ENCODE data around the gene PSMD4.
"Not testable (repeated sequence)": the region's sequence is repeated elsewhere in the genome, so short reads cannot be mapped to it uniquely, and the experiment has no call there.

PSMD4 gene

DNA sequence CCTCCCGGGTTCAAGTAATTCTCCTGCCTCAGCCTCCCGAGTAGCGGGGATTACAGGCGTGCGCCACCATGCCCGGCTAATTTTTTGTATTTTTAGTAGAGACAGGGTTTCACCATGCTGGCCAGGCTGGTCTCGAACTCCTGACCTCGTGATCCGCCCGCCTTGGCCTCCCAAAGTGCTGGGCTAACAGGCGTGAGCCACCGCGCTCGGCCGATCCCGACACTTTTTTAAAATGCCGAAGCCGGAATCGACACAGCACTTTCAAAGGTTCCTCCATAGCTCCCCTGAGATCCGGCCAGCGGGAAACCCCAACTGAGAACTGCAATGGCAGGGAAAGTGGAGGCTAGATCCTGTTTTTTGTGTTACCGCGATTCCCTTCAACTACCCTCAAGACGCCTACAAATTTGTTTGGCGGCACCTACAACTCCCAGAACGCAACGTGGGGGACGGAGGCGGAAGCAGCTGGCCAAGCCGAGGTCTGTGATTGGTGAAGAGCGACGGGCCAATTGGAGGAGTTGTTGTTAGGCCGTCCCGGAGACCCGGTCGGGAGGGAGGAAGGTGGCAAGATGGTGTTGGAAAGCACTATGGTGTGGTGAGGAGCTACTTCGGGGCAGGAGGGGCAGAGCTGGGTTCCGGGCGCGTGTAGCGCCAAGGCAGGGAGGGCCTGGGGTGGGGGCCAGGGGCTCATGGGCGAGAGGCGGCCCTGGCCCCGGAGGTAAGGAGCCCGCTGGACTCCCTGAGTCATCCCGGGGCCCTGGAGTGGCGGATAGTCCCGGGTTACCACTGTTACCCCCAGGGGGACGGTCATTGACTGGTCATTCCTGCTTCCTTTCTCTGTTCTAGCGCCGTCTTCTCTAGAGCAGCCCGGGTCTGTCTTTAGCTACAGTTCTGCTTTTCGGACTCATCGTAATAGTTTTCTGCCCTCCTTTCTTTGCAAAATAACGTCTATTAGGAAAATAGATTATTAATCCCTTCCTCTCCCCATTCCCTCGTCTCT is at the start of gene PSMD4:
PSMD4 (plus strand) TSS at position 518 of the 997 bp plus-strand sequence; CDS start at position 567, 49 bp downstream.
- TF ChIP-seq, protein P1, sequence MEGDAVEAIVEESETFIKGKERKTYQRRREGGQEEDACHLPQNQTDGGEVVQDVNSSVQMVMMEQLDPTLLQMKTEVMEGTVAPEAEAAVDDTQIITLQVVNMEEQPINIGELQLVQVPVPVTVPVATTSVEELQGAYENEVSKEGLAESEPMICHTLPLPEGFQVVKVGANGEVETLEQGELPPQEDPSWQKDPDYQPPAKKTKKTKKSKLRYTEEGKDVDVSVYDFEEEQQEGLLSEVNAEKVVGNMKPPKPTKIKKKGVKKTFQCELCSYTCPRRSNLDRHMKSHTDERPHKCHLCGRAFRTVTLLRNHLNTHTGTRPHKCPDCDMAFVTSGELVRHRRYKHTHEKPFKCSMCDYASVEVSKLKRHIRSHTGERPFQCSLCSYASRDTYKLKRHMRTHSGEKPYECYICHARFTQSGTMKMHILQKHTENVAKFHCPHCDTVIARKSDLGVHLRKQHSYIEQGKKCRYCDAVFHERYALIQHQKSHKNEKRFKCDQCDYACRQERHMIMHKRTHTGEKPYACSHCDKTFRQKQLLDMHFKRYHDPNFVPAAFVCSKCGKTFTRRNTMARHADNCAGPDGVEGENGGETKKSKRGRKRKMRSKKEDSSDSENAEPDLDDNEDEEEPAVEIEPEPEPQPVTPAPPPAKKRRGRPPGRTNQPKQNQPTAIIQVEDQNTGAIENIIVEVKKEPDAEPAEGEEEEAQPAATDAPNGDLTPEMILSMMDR (IDR thresholded peaks at IDR 0.05; ENCODE audit: control extremely low read depth, extremely low read depth, low read depth, missing control alignments), result no peak
- POLR2A ChIA-PET, result interaction anchor here (0.9 kb wide), 1 partner anchor 65 kb away, joined by 3 read pairs; the partner anchor contains the start of gene VPS72
- CTCF ChIA-PET, result interaction anchor here (1.0 to 5.5 kb wide), 10 partner anchors 16 to 230 kb away, joined by 3 to 33 read pairs (median 3); no protein-coding TSS in a partner anchor
- peak; percentile 99 for DNase-seq (ENCODE audit: extremely low spot score)

DNA sequence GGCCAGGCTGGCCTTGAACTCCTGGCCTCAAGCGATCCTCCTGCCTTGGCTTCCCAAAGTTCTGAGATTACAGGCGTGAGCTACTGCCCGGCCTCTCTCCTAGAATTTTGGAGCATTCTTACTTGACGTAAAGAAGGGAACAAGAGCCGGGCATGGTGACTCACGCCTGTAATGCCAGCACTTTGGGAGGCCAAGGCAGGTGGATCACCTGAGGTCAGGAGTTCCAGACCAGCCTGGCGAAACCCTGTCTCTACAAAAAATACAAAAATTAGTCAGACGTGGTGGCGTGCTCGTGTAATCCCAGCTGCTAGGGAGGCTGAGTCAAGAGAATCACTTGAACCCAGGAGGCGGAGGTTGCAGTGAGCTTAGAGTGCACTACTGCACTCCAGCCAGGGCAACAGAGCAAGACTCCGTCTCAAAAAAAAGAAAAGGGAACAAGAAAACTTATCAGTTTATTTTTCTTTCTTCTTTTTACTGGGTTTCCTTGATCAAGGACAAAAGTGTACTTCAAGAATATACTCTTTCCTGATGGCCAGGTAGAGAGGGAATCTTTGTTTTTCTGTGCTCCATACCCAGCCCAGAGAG is 49.1 kb upstream of the PSMD4 start:
- CTCF ChIA-PET, result interaction anchor here (1.0 to 1.5 kb wide), 3 partner anchors 9 to 100 kb away, joined by 3 to 4 read pairs (median 3); no protein-coding TSS in a partner anchor
- POLR2A ChIA-PET; DNase-seq (ENCODE audit: extremely low spot score): not testable (repeated sequence)

DNA sequence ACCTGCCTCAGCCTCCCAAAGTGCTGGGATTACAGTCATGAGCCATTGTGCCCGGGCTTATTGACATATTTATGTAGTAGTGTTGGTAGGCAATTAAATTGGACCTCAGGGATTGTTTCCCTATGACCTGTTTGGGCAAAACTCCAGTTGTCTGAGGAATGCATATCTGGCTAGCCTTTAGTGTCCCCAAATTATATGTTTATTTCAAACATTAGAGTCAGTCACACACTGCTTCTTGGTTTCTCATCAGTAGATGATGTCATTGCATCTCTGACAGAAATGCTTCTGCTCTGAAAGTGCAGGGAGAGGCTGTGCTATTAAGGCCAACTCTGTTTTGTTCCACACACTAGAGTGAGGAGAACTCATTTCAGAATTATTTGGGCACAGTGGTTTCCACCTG is 43.7 kb upstream of the PSMD4 start:
- DNase-seq (ENCODE audit: extremely low spot score), result no peak
- ChIA-PET POLR2A (no interaction called here), CTCF (interaction anchor here (1.6 kb wide), 1 partner anchor 24 kb away, joined by 3 read pairs; no protein-coding TSS in a partner anchor)
- TF ChIP-seq, protein P1 (IDR thresholded peaks at IDR 0.05; ENCODE audit: control extremely low read depth, extremely low read depth, low read depth, missing control alignments), result no peak

DNA sequence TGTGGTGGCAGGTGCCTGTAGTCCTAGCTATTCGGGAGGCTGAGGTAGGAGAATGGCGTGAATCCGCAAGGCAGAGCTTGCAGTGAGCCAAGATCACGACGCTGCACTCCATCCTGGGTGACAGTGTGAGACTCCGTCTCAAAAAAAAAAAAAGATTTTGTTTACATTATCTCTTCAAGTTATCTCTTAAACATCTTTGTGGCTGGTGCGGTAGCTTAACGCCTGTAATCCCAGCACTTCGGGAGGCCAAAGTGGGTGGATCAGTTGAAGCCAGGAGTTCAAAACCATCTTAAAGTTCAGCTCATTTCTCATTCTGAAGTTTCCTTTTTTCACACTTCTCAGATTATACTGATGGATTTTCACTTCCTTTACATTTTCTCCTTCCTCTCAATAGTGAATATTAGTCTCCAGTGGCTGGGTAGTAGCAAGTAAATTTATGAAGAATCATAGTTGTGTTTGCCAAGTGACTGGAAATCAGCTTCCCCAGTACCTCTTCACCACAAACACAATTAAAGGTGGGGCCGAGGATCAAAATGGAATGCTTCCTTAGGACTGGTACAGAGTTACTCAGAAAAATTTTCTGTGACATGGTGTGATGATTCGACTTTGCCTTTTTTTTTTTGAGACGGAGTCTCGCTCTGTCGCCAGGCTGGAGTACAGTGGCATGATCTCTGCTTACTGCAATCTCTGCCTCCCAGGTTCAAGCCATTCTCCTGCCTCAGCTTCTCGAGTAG is 42.4 kb upstream of the PSMD4 start:
- no peak for DNase-seq (ENCODE audit: extremely low spot score)
- ChIA-PET POLR2A (interaction anchor here (1.2 kb wide), 1 partner anchor 10 kb away, joined by 4 read pairs; no protein-coding TSS in a partner anchor), CTCF (interaction anchor here (1.0 to 1.6 kb wide), 4 partner anchors 22 to 69 kb away, joined by 3 to 4 read pairs (median 3); partner anchors contain the start of genes LYSMD1 and SCNM1)
- TF ChIP-seq, protein P1 (IDR thresholded peaks at IDR 0.05; ENCODE audit: control extremely low read depth, extremely low read depth, low read depth, missing control alignments), result no peak

DNA sequence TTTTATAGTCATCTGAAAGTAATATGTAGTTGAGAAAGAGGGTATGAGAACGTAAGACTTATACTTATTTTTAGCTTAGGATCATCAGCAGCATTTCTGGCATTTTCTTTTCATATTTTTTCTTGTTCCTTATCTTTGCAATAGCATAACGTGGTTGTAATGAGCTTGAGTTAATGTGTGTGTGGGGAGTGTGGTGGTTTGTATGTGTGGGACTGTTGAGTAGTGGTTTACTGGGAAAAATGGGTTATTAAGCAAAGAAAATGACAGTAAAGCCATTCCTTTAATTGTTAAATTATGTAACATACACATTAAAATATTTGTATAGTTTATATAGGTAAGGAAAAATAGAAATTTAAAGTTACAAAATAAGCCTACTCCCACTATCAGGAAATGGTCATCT is 41.0 kb upstream of the PSMD4 start:
- TF ChIP-seq, protein P1 (IDR thresholded peaks at IDR 0.05; ENCODE audit: control extremely low read depth, extremely low read depth, low read depth, missing control alignments), result no peak
- DNase-seq (ENCODE audit: extremely low spot score), result no peak
- ChIA-PET POLR2A (no interaction called here), CTCF (no interaction called here)

DNA sequence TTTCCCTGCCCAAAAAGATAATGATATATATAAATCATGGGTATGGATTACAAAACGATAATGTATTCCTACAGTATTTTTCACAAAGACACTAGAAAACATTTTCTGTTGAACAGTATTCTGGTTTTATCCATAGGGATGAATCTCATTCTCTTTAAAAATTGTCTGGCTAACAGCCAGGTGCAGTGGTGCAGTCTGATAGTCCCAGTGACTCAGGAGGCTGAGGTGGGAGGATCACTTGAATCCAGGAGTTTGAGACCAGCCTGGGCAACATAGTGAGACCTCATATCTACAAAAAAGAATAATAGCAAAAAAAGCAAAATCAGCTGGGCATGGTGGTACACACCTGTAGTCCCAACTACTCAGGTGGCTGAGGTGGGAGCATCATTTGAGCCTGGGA is 32.9 kb upstream of the PSMD4 start:
- no peak for DNase-seq (ENCODE audit: extremely low spot score)
- ChIA-PET CTCF (interaction anchor here (0.9 to 1.4 kb wide), 2 partner anchors 12 to 30 kb away, joined by 3 to 9 read pairs; no protein-coding TSS in a partner anchor), POLR2A (no interaction called here)
- TF ChIP-seq, protein P1 (IDR thresholded peaks at IDR 0.05; ENCODE audit: control extremely low read depth, extremely low read depth, low read depth, missing control alignments), result no peak

All from GM10248 (cell line).